H9 (cell line): ENCODE data around the gene DNAJC10. TPM values are rescaled to one million over a fixed set of nuclear protein-coding genes. Genes with fewer than 3 reads are reported as not detected.

Source experiments
- DNase-seq: peaks from one replicate; pipeline ENCODE4 v3.0.0-alpha.2; 2017
- H2AFZ ChIP-seq: one replicate; pipeline ENCODE4 v1.6.1; 2013; ENCODE audit warnings: mild to moderate bottlenecking, low read length, control low read depth, moderate library complexity
- H2AK5ac ChIP-seq: 2 replicates; pipeline ENCODE4 v1.6.1; 2013; ENCODE audit warnings: low read length, control low read depth, mixed read lengths; ENCODE audit not compliant: insufficient read length
- H2BK120ac ChIP-seq: one replicate; pipeline ENCODE4 v1.6.1; 2013; ENCODE audit warnings: low read depth, mild to moderate bottlenecking, low read length, control low read depth, inconsistent platforms; ENCODE audit not compliant: poor library complexity, severe bottlenecking
- H2BK12ac ChIP-seq: 2 replicates; pipeline ENCODE4 v1.6.1; 2013; ENCODE audit warnings: low read length, control low read depth, mixed read lengths, low read depth; ENCODE audit not compliant: insufficient read length
- H2BK15ac ChIP-seq: 2 replicates; pipeline ENCODE4 v1.6.1; 2013; ENCODE audit warnings: low read depth, low read length, control low read depth
- H2BK20ac ChIP-seq: one replicate; pipeline ENCODE4 v1.6.1; 2013; ENCODE audit warnings: low read depth, mild to moderate bottlenecking, low read length, control low read depth, inconsistent platforms; ENCODE audit not compliant: poor library complexity, severe bottlenecking
- H2BK5ac ChIP-seq: 2 replicates; pipeline ENCODE4 v1.6.1; 2013; ENCODE audit warnings: low read length, control low read depth, mixed read lengths; ENCODE audit not compliant: insufficient read length
- H3K14ac ChIP-seq: 2 replicates; pipeline ENCODE4 v1.6.1; 2013; ENCODE audit warnings: low read length, control low read depth; ENCODE audit not compliant: insufficient read depth
- H3K18ac ChIP-seq: 2 replicates; pipeline ENCODE4 v1.6.1; 2013; ENCODE audit warnings: low read depth, mild to moderate bottlenecking, mixed read lengths, low read length, control low read depth; ENCODE audit not compliant: insufficient read length
- H3K23ac ChIP-seq: 2 replicates; pipeline ENCODE4 v1.6.1; 2013; ENCODE audit warnings: low read length, control low read depth, mixed read lengths, low read depth; ENCODE audit not compliant: insufficient read length
- H3K23me2 ChIP-seq: 2 replicates; pipeline ENCODE4 v1.6.1; 2013; ENCODE audit warnings: low read depth, mild to moderate bottlenecking, mixed read lengths, low read length, control low read depth; ENCODE audit not compliant: insufficient read length, poor library complexity, severe bottlenecking
- H3K27ac ChIP-seq: 2 replicates; pipeline ENCODE4 v1.5.1; 2013; ENCODE audit warnings: low read length, control low read depth, mixed read lengths, low read depth; ENCODE audit not compliant: insufficient read length
- H3K27me3 ChIP-seq: 2 replicates; pipeline ENCODE4 v1.6.1; 2013; ENCODE audit warnings: low read length, control low read depth, inconsistent platforms; ENCODE audit not compliant: insufficient read depth
- H3K4ac ChIP-seq: 2 replicates; pipeline ENCODE4 v1.6.1; 2013; ENCODE audit warnings: low read depth, mild to moderate bottlenecking, control low read depth, inconsistent platforms, low read length, moderate library complexity
- H3K4me1 ChIP-seq: 2 replicates; pipeline ENCODE4 v1.6.1; 2013; ENCODE audit warnings: low read length, control low read depth, inconsistent platforms; ENCODE audit not compliant: insufficient read depth
- H3K4me2 ChIP-seq: 2 replicates; pipeline ENCODE4 v1.6.1; 2013; ENCODE audit warnings: low read length, control low read depth, mixed read lengths; ENCODE audit not compliant: insufficient read length, insufficient read depth
- H3K56ac ChIP-seq: 2 replicates; pipeline ENCODE4 v1.6.1; 2013; ENCODE audit warnings: low read depth, mild to moderate bottlenecking, mixed read lengths, low read length, control low read depth; ENCODE audit not compliant: insufficient read length
- H3K79me1 ChIP-seq: 2 replicates; pipeline ENCODE4 v1.6.1; 2013; ENCODE audit warnings: low read depth, mild to moderate bottlenecking, moderate library complexity, low read length, control low read depth, inconsistent platforms; ENCODE audit not compliant: insufficient read depth, poor library complexity, severe bottlenecking
- H3K79me2 ChIP-seq: 2 replicates; pipeline ENCODE4 v1.6.1; 2013; ENCODE audit warnings: low read length, control low read depth, inconsistent platforms; ENCODE audit not compliant: insufficient read depth
- H3K9ac ChIP-seq: 2 replicates; pipeline ENCODE4 v1.6.1; 2013; ENCODE audit warnings: low read length, control low read depth, mixed read lengths; ENCODE audit not compliant: insufficient read length; ENCODE audit errors: extremely low read depth
- H3K9me3 ChIP-seq: one replicate; pipeline ENCODE4 v1.6.1; 2013; ENCODE audit warnings: low read depth, low read length, inconsistent platforms; ENCODE audit not compliant: control insufficient read depth
- H3T11ph ChIP-seq: one replicate; pipeline ENCODE4 v1.6.1; 2013; ENCODE audit warnings: mild to moderate bottlenecking, low read length, control low read depth, inconsistent platforms
- H4K20me1 ChIP-seq: one replicate; pipeline ENCODE4 v1.6.1; 2013; ENCODE audit not compliant: control insufficient read depth, insufficient read length, insufficient read depth
- H4K5ac ChIP-seq: 2 replicates; pipeline ENCODE4 v1.6.1; 2013; ENCODE audit warnings: low read depth, mild to moderate bottlenecking, mixed read lengths, low read length, control low read depth; ENCODE audit not compliant: insufficient read length
- H4K8ac ChIP-seq: replicated peaks from 2 replicates; pipeline ENCODE4 v1.6.1; 2013; ENCODE audit warnings: low read length, control low read depth, mixed read lengths, low read depth; ENCODE audit not compliant: insufficient read length
- H4K91ac ChIP-seq: 2 replicates; pipeline ENCODE4 v1.6.1; 2013; ENCODE audit warnings: low read depth, mild to moderate bottlenecking, moderate library complexity, mixed read lengths, low read length, control low read depth; ENCODE audit not compliant: insufficient read length
- H3K27ac Mint-ChIP-seq, 3 experiments: 2 replicates in 2 of 3; 3 replicates in 1 of 3; pipeline ENCODE4 v1.8.0; 2020 to 2021; ENCODE audit warnings: mixed read lengths in 3 of 3, mild to moderate bottlenecking in 1 of 3, moderate library complexity in 1 of 3
- H3K27me3 Mint-ChIP-seq: 2 replicates; pipeline ENCODE4 v1.8.0; 2021; ENCODE audit warnings: low read depth, mild to moderate bottlenecking, moderate library complexity, mixed read lengths
- H3K36me3 Mint-ChIP-seq, 3 experiments: 2 replicates in 2 of 3; 3 replicates in 1 of 3; pipeline ENCODE4 v1.8.0; 2020 to 2021; ENCODE audit warnings: low read depth in 3 of 3, mixed read lengths in 3 of 3; ENCODE audit not compliant: insufficient read depth in 1 of 3
- H3K4me1 Mint-ChIP-seq, 2 experiments: 2 replicates each; pipeline ENCODE4 v1.8.0; 2020; ENCODE audit warnings: mixed read lengths in 2 of 2
- H3K4me3 Mint-ChIP-seq, 2 experiments: 2 replicates in 1 of 2; 3 replicates in 1 of 2; pipeline ENCODE4 v1.8.0; 2020 to 2021; ENCODE audit warnings: mild to moderate bottlenecking in 2 of 2, mixed read lengths in 2 of 2, moderate library complexity in 1 of 2
- H3K9me3 Mint-ChIP-seq, 2 experiments: 2 replicates in 1 of 2; 3 replicates in 1 of 2; pipeline ENCODE4 v1.8.0; 2020; ENCODE audit warnings: mild to moderate bottlenecking in 2 of 2, mixed read lengths in 2 of 2, moderate library complexity in 1 of 2
- CTCF ChIP-seq: fragments of 200-600 bp; sonication (generic); conservative IDR thresholded peaks from 3 replicates; pipeline ENCODE4 v1.8.0; 2021; ENCODE audit warnings: antibody characterized with exemption, mild to moderate bottlenecking
- WGBS: extraction: QIAGEN DNeasy Blood & Tissue Kit; methylation state at CpG from one replicate; pipeline ENCODE4 v1.1.7; 2013; ENCODE audit warnings: missing lambda C conversion rate, low lambda C conversion rate, mixed read lengths; ENCODE audit not compliant: insufficient read length; ENCODE audit errors: extremely low coverage; 5-methylcytosine and 5-hydroxymethylcytosine counted together
- total RNA-seq: library from RNA; stranded (reverse); gene quantifications from 2 replicates; pipeline ENCODE4 v1.2.1, GENCODE V29; 2021

Gene DNAJC10
- total RNA-seq, 1 experiment from 2014 or later = 129 TPM

- Mint-ChIP-seq H3K27me3 (no peaks in the 10 kb centered on the region), H3K9me3 (no peaks in the 10 kb centered on the region), H3K27ac (no peak overlapping the region), H3K4me3 (no peak overlapping the region), H3K4me1 (no peaks in the 10 kb centered on the region), H3K36me3 (peaks cover 5 to 71% (median 48%) of the 10 kb centered on the region in 3 experiments; a peak in 6 of 7 replicates)
- no peaks in the 10 kb centered on the region for H3K4me1 ChIP-seq
- no peak overlapping the region for H2BK15ac ChIP-seq
- no peak overlapping the region for H3K9ac ChIP-seq
- no peak overlapping the region for H3K4me2 ChIP-seq
- H4K20me1 ChIP-seq = no peaks in the 10 kb centered on the region
- H3K27ac ChIP-seq = no peak overlapping the region
- H3K4ac ChIP-seq = no peak overlapping the region
- H4K8ac ChIP-seq = no peak overlapping the region
- no peak overlapping the region for H3T11ph ChIP-seq
- H3K79me1 ChIP-seq = no peaks in the 10 kb centered on the region
- H3K9me3 ChIP-seq = no peaks in the 10 kb centered on the region
- no peak overlapping the region for H2AK5ac ChIP-seq
- no peak overlapping the region for H2AFZ ChIP-seq
- no peaks in the 10 kb centered on the region for H3K27me3 ChIP-seq
- no peak for DNase-seq
- WGBS = no CpG with 5 or more reads among the region's 1 CpG
- no peak overlapping the region for H2BK5ac ChIP-seq
- no peak overlapping the region for H2BK20ac ChIP-seq
- no peak overlapping the region for H3K56ac ChIP-seq
- no peak overlapping the region for H4K5ac ChIP-seq
- TF ChIP-seq CTCF = no peak
- H2BK12ac ChIP-seq = no peak overlapping the region
- no peak overlapping the region for H3K18ac ChIP-seq
- no peak overlapping the region for H3K23ac ChIP-seq
- H3K79me2 ChIP-seq = no peaks in the 10 kb centered on the region
- H3K14ac ChIP-seq = no peak overlapping the region
- H4K91ac ChIP-seq = no peak overlapping the region
- H2BK120ac ChIP-seq = no peak overlapping the region
- H3K23me2 ChIP-seq = no peaks in the 10 kb centered on the region
These were observed 42.3 kb downstream of the DNAJC10 start for GRCh38 chr2:182758379-182758778.
